Kidney epithelial cell (primary cell): ENCODE results near the gene CDH12. TPM values are rescaled to one million over a fixed set of nuclear protein-coding genes. Genes with fewer than 3 reads are reported as not detected.

Experiments
- DNase-seq: peaks from one replicate; pipeline ENCODE4 v3.0.0-alpha.2; 2010; ENCODE audit warnings: low read depth
- H3K27me3 ChIP-seq: 2 replicates; pipeline ENCODE4 v1.6.0; 2011; ENCODE audit warnings: low read length; ENCODE audit not compliant: control insufficient read depth, insufficient read depth
- H3K36me3 ChIP-seq: 2 replicates; pipeline ENCODE4 v1.5.1; 2011; ENCODE audit warnings: low read length; ENCODE audit not compliant: control insufficient read depth, insufficient read depth
- H3K4me3 ChIP-seq: 2 replicates; pipeline ENCODE4 v1.5.1; 2011; ENCODE audit warnings: low read depth, mild to moderate bottlenecking, control low read depth, low read length
- CTCF ChIP-seq: IDR thresholded peaks from 2 replicates; pipeline ENCODE4 v1.5.1; 2011; ENCODE audit warnings: mild to moderate bottlenecking, moderate library complexity, low read length, control low read depth, inconsistent platforms; ENCODE audit not compliant: insufficient read depth, poor library complexity, severe bottlenecking
- total RNA-seq: library from RNA; depleted of rRNA; stranded (reverse); fragments of >200 nt; gene quantifications from 2 replicates; pipeline ENCODE4 v1.2.3, GENCODE V29; 2015

CDH12 gene
- total RNA-seq, 1 donor from 2014 or later = not detected

- Histone ChIP-seq H3K27me3 (no peaks in the 10 kb centered on the region), H3K4me3 (no peak overlapping the region), H3K36me3 (no peaks in the 10 kb centered on the region)
- no peak for DNase-seq
- TF ChIP-seq CTCF = no peak
These were observed 1078.9 kb downstream of the CDH12 start for GRCh38 chr5:21774281-21774680.

GRCh38 chr5:21773456-21773855 lies 1079.7 kb downstream of the CDH12 start:
- H3K27me3 ChIP-seq = no peaks in the 10 kb centered on the region
- H3K4me3 ChIP-seq = no peak overlapping the region
- no peak for DNase-seq
- H3K36me3 ChIP-seq = no peaks in the 10 kb centered on the region
- TF ChIP-seq CTCF = no peak

- no peak for DNase-seq
- Histone ChIP-seq H3K4me3 (no peak overlapping the region), H3K27me3 (no peaks in the 10 kb centered on the region), H3K36me3 (no peaks in the 10 kb centered on the region)
- TF ChIP-seq CTCF = no peak
These were observed 1087.7 kb downstream of the CDH12 start for GRCh38 chr5:21765406-21765805.

- H3K27me3 ChIP-seq = no peaks in the 10 kb centered on the region
- TF ChIP-seq CTCF = no peak
- no peak for DNase-seq
- H3K4me3 ChIP-seq = no peak overlapping the region
- no peaks in the 10 kb centered on the region for H3K36me3 ChIP-seq
These were observed 1114.0 kb downstream of the CDH12 start for GRCh38 chr5:21739096-21739495.

- no peak for DNase-seq
- TF ChIP-seq CTCF = no peak
- Histone ChIP-seq H3K36me3 (no peaks in the 10 kb centered on the region), H3K4me3 (no peak overlapping the region), H3K27me3 (no peaks in the 10 kb centered on the region)
These were observed 1129.6 kb downstream of the CDH12 start for GRCh38 chr5:21723500-21723899.

GRCh38 chr5:21711866-21712758 lies 1141.0 kb downstream of the CDH12 start:
- H3K4me3 ChIP-seq = no peak overlapping the region
- no peaks in the 10 kb centered on the region for H3K36me3 ChIP-seq
- no peak for TF ChIP-seq CTCF
- H3K27me3 ChIP-seq = no peaks in the 10 kb centered on the region
- DNase-seq = no peak
